HepG2 (cell line): ENCODE data around the gene EDNRB. TPM values are rescaled to one million over a fixed set of nuclear protein-coding genes. Genes with fewer than 3 reads are reported as not detected.

ENCODE experiments used
- ATAC-seq: fragments of 200-7000 bp; cut with Tn5 transposase; 3 replicates; pipeline ENCODE4 v1.9.1; 2020; ENCODE audit warnings: mild to moderate bottlenecking, moderate library complexity
- BruUV-seq: library from RNA; stranded (reverse); fragments of 400-500 nt; replicated peaks from 2 replicates; lab custom pipeline; 2021; lab: Mats Ljungman, UMichigan
- CTCF ChIA-PET: fragments of 300-600 bp; formaldehyde crosslinking; extraction: SDS; loops from one replicate; lab custom pipeline; 2021; ENCODE audit warnings: low total read pairs, inconsistent platforms, low intra/inter-chr PET ratio; lab: Yijun Ruan, JAX
- POLR2A ChIA-PET: fragments of 350-600 bp; sonication (Branson Sonifier 250); formaldehyde crosslinking; loops from one replicate; lab custom pipeline; 2020; ENCODE audit warnings: antibody characterized with exemption, inconsistent platforms; lab: Yijun Ruan, JAX
- DNase-seq: peaks from one replicate; pipeline ENCODE4 v3.0.0-alpha.2; 2015; ENCODE audit warnings: low spot score
- FAIRE-seq: peaks from 3 replicates; lab custom pipeline; 2011; peaks lifted over from hg19 to GRCh38; lab: Jason Lieb, UNC
- H2AFZ ChIP-seq: one replicate; pipeline ENCODE4 v1.6.1; 2011; ENCODE audit warnings: low read length, inconsistent platforms
- H3K27ac ChIP-seq: fragments of 300-600 bp; 3 replicates; pipeline ENCODE4 v1.8.0; 2011; ENCODE audit warnings: mixed run types, mild to moderate bottlenecking, mixed read lengths, low read length, inconsistent platforms; ENCODE audit not compliant: insufficient read depth; ENCODE audit errors: extremely low read length
- H3K27me3 ChIP-seq, 2 experiments: fragments of 200-600 bp in 1 of 2; 2 replicates in 1 of 2; 3 replicates in 1 of 2; pipeline versions ENCODE4 v1.6.0 to v1.8.0; 2011; ENCODE audit warnings: low read length in 2 of 2, mild to moderate bottlenecking in 2 of 2, moderate library complexity in 2 of 2, inconsistent platforms in 1 of 2; ENCODE audit not compliant: insufficient read depth in 2 of 2, control insufficient read depth in 1 of 2
- H3K36me3 ChIP-seq, 2 experiments: fragments of 200-600 bp in 1 of 2; replicated peaks in 1 of 2; 2 replicates in 1 of 2; 3 replicates in 1 of 2; pipeline versions ENCODE4 v1.5.1 to v1.8.0; 2011; ENCODE audit warnings: low read length in 2 of 2, inconsistent platforms in 1 of 2; ENCODE audit not compliant: insufficient read depth in 2 of 2, control insufficient read depth in 1 of 2
- H3K4me1 ChIP-seq: 2 replicates; pipeline ENCODE4 v1.5.1; 2012; ENCODE audit warnings: low read length, inconsistent platforms; ENCODE audit not compliant: insufficient read depth
- H3K4me2 ChIP-seq: 2 replicates; pipeline ENCODE4 v1.6.0; 2011; ENCODE audit warnings: low read depth, low read length, inconsistent platforms
- H3K4me3 ChIP-seq, 3 experiments: fragments of 200-600 bp in 1 of 3; sonication (generic), shearing (Covaris generic) in 1 of 3; replicated peaks in 1 of 3; 2 replicates each; pipeline ENCODE4 v1.5.1; 2011 to 2016; ENCODE audit warnings: low read length in 3 of 3, inconsistent platforms in 2 of 3, low read depth in 2 of 3, mild to moderate bottlenecking in 2 of 3, control low read depth in 1 of 3, mixed read lengths in 1 of 3; ENCODE audit not compliant: insufficient read depth in 1 of 3
- H3K79me2 ChIP-seq: one replicate; pipeline ENCODE4 v1.6.1; 2011; ENCODE audit warnings: low read length, inconsistent platforms; ENCODE audit not compliant: insufficient read depth
- H3K9ac ChIP-seq: 2 replicates; pipeline ENCODE4 v1.6.0; 2011; ENCODE audit warnings: mild to moderate bottlenecking, low read depth, low read length, inconsistent platforms; ENCODE audit not compliant: insufficient read depth
- H3K9me3 ChIP-seq: 2 replicates; pipeline ENCODE4 v1.5.1; 2012; ENCODE audit warnings: mild to moderate bottlenecking, low read length
- H4K20me1 ChIP-seq: 2 replicates; pipeline ENCODE4 v1.6.0; 2011; ENCODE audit warnings: inconsistent platforms, mild to moderate bottlenecking, low read length, moderate library complexity; ENCODE audit not compliant: insufficient read depth
- FLYWCH1 ChIP-seq: sonication (generic); formaldehyde crosslinking; IDR thresholded peaks from 2 replicates; pipeline ENCODE4 v1.8.1; 2023; ENCODE audit warnings: mild to moderate bottlenecking, missing genetic modification reagents
- FOXA3 ChIP-seq: IDR thresholded peaks from 2 replicates; pipeline ENCODE4 v1.6.1; 2016; ENCODE audit warnings: missing genetic modification reagents, missing compliant biosample characterization
- HMG20A ChIP-seq: IDR thresholded peaks from 2 replicates; pipeline ENCODE4 v1.6.1; 2016; ENCODE audit warnings: borderline replicate concordance
- HMG20B ChIP-seq: conservative IDR thresholded peaks from 2 replicates; pipeline ENCODE4 v1.6.1; 2016; ENCODE audit warnings: missing genetic modification reagents, missing compliant biosample characterization
- TAF1 ChIP-seq: sonication (generic); formaldehyde crosslinking; IDR thresholded peaks from 2 replicates; pipeline ENCODE4 v1.4.0; 2020; ENCODE audit warnings: missing genetic modification reagents
- U2AF1 ChIP-seq: fragments of 200-400 bp; formaldehyde crosslinking; optimal IDR thresholded peaks from 2 replicates; pipeline ENCODE3; 2017; ENCODE audit warnings: mild to moderate bottlenecking, low read depth, low read length
- ZMYM2 ChIP-seq: sonication (generic); formaldehyde crosslinking; IDR thresholded peaks from 2 replicates; pipeline ENCODE4 v1.8.0; 2022; ENCODE audit warnings: mild to moderate bottlenecking, missing genetic modification reagents
- ZNF101 ChIP-seq: sonication (generic); formaldehyde crosslinking; IDR thresholded peaks from 2 replicates; pipeline ENCODE4 v1.4.0; 2020; ENCODE audit warnings: mild to moderate bottlenecking, low read depth, missing genetic modification reagents, borderline replicate concordance
- ZNF207 ChIP-seq: fragments of 450-650 bp; IDR thresholded peaks from 2 replicates; pipeline ENCODE4 v1.6.1; 2016; ENCODE audit warnings: antibody characterized with exemption, borderline replicate concordance
- ZNF629 ChIP-seq: sonication (generic); formaldehyde crosslinking; conservative IDR thresholded peaks from 2 replicates; pipeline ENCODE4 v1.5.0; 2020; ENCODE audit warnings: missing genetic modification reagents
- ZSCAN22 ChIP-seq: sonication (generic); formaldehyde crosslinking; IDR thresholded peaks from 2 replicates; pipeline ENCODE4 v1.4.0; 2020; ENCODE audit warnings: mild to moderate bottlenecking, missing genetic modification reagents
- WGBS: methylation state at CpG from one replicate; pipeline ENCODE4 v1.1.6; 2017; ENCODE audit warnings: low lambda C conversion rate; 5-methylcytosine and 5-hydroxymethylcytosine counted together
- in situ Hi-C: cut with HindIII; loops from 2 replicates; pipeline ENCODE4 v1.10.0; 2017; ENCODE audit warnings: low pct_unique_long_range_greater_than_20kb; ENCODE audit not compliant: extremely low pct_ligation_motif_present
- intact Hi-C: fragments of 100-400 bp; cut with micrococcal nuclease; formaldehyde crosslinking; loops from one replicate; pipeline ENCODE4 v1.10.0; 2022; ENCODE audit not compliant: unreplicated experiment
- polyA plus RNA-seq, 8 experiments: library from polyadenylated mRNA; depleted of rRNA in 3 of 8; stranded (reverse) in 7 of 8; unstranded in 1 of 8; fragments of >200 nt; fragmentation: Illumina TruSeq in 4 of 8; extraction: Trizol in 4 of 8; gene quantifications; 2 replicates each; pipeline versions ENCODE4 v1.2.1 to v1.2.3, GENCODE V29; 2011 to 2016; ENCODE audit warnings: low read depth in 4 of 8, missing spikeins in 1 of 8, mixed read lengths in 1 of 8; ENCODE audit not compliant: insufficient read depth in 1 of 8
- total RNA-seq, 5 experiments: library from RNA; depleted of rRNA; stranded (reverse); fragments of >200 nt; fragmentation: Illumina TruSeq; extraction: Trizol; gene quantifications; 2 replicates each; pipeline ENCODE4 v1.2.3, GENCODE V29; 2016; ENCODE audit warnings: low read depth in 1 of 5
- TF ChIP-seq, protein P1 (sequence below): sonication (generic); formaldehyde crosslinking; IDR thresholded peaks from 2 replicates; pipeline ENCODE4 v1.4.0; 2020; ENCODE audit warnings: missing genetic modification reagents
- TF ChIP-seq, protein P2 (sequence below), 2 experiments: IDR thresholded peaks; 2 replicates each; pipeline ENCODE4 v1.6.1; 2011 to 2012; ENCODE audit warnings: low read length in 2 of 2, borderline replicate concordance in 1 of 2, low read depth in 1 of 2, mild to moderate bottlenecking in 1 of 2, moderate library complexity in 1 of 2
- TF ChIP-seq, protein P3 (sequence below): sonication (generic); formaldehyde crosslinking; IDR thresholded peaks from 2 replicates; pipeline ENCODE4 v1.4.0; 2020; ENCODE audit warnings: missing genetic modification reagents

Gene EDNRB
- total and polyA plus RNA-seq, 2 of the 13 experiments (the other 11 are each of a cell fraction or from before 2014, with no cell fraction given) = not detected

DNA sequence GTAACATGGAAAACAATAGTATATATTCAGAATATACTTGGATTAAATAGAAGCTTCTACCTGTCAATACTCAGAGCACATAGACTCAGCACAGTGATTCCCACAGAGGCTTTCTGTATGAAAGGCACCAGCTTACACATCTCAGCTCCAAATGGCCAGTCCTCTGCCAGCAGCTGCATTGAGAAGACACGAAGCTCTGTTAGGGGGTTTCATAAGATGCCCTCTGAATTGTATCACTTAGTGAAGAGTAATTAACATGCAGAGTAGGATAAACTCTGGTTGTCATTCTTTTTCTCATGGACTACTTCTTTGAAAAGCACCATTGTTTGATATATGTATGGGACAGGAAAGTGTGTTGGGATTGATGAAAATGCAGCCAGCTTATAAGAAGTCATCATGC lies 15.2 kb downstream of the EDNRB start:
- no peak overlapping the region for H3K4me3 ChIP-seq
- no peak overlapping the region for H3K4me2 ChIP-seq
- no peak for ATAC-seq
- H3K27me3 ChIP-seq = no peaks in the 10 kb centered on the region
- in situ Hi-C loops = no loop called here
- CTCF ChIA-PET = no interaction called here
- no TSS peak for BruUV-seq
- DNase-seq = no peak
- no peaks in the 10 kb centered on the region for H3K36me3 ChIP-seq
- no peaks in the 10 kb centered on the region for H3K79me2 ChIP-seq
- intact Hi-C loops = no loop called here
- TF ChIP-seq ZNF629 (CRISPR knock-in tag) = no peak
- TF ChIP-seq ZNF207 = no peak
- no peak for TF ChIP-seq TAF1 (CRISPR knock-in tag)
- TF ChIP-seq, protein P1, sequence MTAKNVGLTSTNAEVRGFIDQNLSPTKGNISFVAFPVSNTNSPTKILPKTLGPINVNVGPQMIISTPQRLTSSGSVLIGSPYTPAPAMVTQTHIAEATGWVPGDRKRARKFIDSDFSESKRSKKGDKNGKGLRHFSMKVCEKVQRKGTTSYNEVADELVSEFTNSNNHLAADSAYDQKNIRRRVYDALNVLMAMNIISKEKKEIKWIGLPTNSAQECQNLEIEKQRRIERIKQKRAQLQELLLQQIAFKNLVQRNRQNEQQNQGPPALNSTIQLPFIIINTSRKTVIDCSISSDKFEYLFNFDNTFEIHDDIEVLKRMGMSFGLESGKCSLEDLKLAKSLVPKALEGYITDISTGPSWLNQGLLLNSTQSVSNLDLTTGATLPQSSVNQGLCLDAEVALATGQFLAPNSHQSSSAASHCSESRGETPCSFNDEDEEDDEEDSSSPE = no peak
- TF ChIP-seq HMG20A (CRISPR knock-in tag) = no peak
- no peak for TF ChIP-seq FOXA3 (CRISPR knock-in tag)
- TF ChIP-seq, protein P2, sequence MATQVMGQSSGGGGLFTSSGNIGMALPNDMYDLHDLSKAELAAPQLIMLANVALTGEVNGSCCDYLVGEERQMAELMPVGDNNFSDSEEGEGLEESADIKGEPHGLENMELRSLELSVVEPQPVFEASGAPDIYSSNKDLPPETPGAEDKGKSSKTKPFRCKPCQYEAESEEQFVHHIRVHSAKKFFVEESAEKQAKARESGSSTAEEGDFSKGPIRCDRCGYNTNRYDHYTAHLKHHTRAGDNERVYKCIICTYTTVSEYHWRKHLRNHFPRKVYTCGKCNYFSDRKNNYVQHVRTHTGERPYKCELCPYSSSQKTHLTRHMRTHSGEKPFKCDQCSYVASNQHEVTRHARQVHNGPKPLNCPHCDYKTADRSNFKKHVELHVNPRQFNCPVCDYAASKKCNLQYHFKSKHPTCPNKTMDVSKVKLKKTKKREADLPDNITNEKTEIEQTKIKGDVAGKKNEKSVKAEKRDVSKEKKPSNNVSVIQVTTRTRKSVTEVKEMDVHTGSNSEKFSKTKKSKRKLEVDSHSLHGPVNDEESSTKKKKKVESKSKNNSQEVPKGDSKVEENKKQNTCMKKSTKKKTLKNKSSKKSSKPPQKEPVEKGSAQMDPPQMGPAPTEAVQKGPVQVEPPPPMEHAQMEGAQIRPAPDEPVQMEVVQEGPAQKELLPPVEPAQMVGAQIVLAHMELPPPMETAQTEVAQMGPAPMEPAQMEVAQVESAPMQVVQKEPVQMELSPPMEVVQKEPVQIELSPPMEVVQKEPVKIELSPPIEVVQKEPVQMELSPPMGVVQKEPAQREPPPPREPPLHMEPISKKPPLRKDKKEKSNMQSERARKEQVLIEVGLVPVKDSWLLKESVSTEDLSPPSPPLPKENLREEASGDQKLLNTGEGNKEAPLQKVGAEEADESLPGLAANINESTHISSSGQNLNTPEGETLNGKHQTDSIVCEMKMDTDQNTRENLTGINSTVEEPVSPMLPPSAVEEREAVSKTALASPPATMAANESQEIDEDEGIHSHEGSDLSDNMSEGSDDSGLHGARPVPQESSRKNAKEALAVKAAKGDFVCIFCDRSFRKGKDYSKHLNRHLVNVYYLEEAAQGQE (IDR thresholded peaks at IDR 0.05; ENCODE audit: borderline replicate concordance in 1 of 2, low read depth in 1 of 2, low read length in 2 of 2) = no peak
- no peak for TF ChIP-seq FLYWCH1
- TF ChIP-seq U2AF1 = no peak
- no peak for TF ChIP-seq ZSCAN22
- no peak for TF ChIP-seq ZNF101
- TF ChIP-seq, protein P3, sequence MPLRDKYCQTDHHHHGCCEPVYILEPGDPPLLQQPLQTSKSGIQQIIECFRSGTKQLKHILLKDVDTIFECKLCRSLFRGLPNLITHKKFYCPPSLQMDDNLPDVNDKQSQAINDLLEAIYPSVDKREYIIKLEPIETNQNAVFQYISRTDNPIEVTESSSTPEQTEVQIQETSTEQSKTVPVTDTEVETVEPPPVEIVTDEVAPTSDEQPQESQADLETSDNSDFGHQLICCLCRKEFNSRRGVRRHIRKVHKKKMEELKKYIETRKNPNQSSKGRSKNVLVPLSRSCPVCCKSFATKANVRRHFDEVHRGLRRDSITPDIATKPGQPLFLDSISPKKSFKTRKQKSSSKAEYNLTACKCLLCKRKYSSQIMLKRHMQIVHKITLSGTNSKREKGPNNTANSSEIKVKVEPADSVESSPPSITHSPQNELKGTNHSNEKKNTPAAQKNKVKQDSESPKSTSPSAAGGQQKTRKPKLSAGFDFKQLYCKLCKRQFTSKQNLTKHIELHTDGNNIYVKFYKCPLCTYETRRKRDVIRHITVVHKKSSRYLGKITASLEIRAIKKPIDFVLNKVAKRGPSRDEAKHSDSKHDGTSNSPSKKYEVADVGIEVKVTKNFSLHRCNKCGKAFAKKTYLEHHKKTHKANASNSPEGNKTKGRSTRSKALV (CRISPR knock-in tag) = no peak
- no peak for TF ChIP-seq ZMYM2 (CRISPR knock-in tag)
- TF ChIP-seq HMG20B (CRISPR knock-in tag) = no peak
- TF ChIP-seq, all 625 proteins: peak for 0
- WGBS = 0% methylated on average over 1 of the region's 1 CpG
- no peak overlapping the region for H2AFZ ChIP-seq
- H3K9ac ChIP-seq = no peak overlapping the region
- peaks cover 39% of the 10 kb centered on the region for H3K9me3 ChIP-seq
- H4K20me1 ChIP-seq = no peaks in the 10 kb centered on the region
- FAIRE-seq = no peak
- no peak overlapping the region for H3K27ac ChIP-seq
- POLR2A ChIA-PET = no interaction called here
- no peaks in the 10 kb centered on the region for H3K4me1 ChIP-seq
